Suprapubic skin (tissue), 3 donors: ENCODE results near the gene NPAS1.

Experiments
- CTCF ChIP-seq, 2 donors: fragments of 200-600 bp in 1 of 2; fragments of 450-650 bp in 1 of 2; sonication (generic) in 1 of 2; IDR thresholded peaks; one replicate each; pipeline ENCODE4 v1.5.1; 2016 to 2019; ENCODE audit warnings: antibody characterized with exemption in 2 of 2, mild to moderate bottlenecking in 1 of 2, moderate library complexity in 1 of 2
- POLR2A ChIP-seq, 2 donors: fragments of 450-650 bp; IDR thresholded peaks; one replicate each; pipeline ENCODE4 v1.6.1; 2017; ENCODE audit warnings: antibody characterized with exemption in 2 of 2, mild to moderate bottlenecking in 2 of 2, moderate library complexity in 2 of 2

GRCh38 chr19:47049307-47049700 is 29.7 kb downstream of the NPAS1 start:
- TF ChIP-seq POLR2A (IDR thresholded peaks at IDR 0.05) (no peak), CTCF (IDR thresholded peaks at IDR 0.05) (no peak)
